ENCODE results near the gene TENM4. TPM values are rescaled to one million over a fixed set of nuclear protein-coding genes. Genes with fewer than 3 reads are reported as not detected.
"Not testable (repeated sequence)": the region's sequence is repeated elsewhere in the genome, so short reads cannot be mapped to it uniquely, and the experiment has no call there.

TENM4 gene
- total RNA-seq, 1 donor from 2014 or later = 27.2 TPM

DNA sequence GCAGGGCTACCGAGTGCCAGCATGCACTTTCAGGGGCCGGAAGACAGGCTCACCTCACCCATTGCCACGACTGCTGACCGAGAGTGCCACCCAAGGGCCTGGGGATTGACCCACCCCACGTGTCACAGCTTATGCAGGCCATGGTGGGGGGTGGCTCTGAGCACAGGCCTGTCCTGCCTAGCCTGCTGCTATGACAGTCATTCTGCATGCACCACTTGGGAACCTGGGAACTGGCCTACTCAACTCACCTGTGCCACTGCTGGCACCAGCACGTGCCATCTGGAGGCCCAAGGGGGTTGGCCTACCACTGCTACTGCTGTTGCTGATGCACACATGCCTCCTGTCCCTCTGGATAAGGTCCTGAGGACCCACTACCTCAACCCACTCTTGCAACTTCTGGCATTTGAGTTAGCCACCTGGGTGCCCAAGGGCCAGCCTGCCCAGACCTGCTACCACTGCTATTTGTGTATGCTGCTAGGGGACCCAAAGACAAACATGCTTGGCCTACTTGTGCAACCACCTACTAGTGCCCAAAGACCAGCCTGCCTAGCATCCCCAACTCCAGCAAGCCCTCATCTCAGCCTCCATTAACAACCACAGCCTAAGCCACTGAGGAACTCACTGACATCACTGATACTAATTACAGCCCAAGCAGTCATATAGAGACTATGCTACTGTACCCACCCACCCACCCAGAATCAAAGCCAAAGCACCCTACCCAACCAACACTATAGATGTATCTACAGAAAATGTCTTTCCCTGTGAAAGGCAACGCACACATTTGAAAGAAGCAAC, 807.1 kb downstream of the TENM4 start:
- no peak for DNase-seq

DNA sequence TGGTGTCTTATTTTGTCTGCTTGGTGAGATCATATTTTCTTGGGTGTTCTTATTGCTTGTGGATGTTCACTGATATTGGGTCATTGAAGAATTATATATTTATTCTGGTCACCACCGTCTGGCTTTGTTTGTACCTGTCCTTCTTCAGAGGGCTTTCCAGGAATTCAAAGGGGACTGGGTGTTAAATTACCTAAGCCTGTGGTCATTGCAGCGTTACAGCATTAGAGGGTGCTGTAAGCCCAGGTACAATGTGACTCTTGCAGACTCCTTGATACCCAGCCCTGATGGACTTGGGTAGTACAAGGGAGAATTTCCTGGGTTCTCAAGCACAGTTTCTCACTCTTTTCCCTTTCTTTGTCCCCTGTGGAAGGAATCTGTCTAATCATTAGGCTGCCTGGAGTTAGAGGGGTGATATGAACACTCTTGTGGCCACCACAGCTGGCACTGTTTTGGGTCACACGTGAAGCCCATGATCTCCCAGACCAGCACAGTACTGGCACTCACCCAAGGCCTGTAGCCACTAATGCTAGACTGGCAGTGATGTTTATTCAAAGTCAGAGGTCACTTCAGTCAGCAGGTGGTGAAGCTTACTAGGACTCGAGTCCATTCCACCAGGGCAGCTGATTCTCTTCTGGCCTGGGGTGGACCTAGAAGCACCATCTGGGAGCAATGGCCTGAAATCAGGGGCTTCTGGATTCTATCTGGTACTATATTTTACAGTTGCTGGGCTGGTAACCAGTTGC, 810.1 kb downstream of the TENM4 start:
- no peak for DNase-seq

DNA sequence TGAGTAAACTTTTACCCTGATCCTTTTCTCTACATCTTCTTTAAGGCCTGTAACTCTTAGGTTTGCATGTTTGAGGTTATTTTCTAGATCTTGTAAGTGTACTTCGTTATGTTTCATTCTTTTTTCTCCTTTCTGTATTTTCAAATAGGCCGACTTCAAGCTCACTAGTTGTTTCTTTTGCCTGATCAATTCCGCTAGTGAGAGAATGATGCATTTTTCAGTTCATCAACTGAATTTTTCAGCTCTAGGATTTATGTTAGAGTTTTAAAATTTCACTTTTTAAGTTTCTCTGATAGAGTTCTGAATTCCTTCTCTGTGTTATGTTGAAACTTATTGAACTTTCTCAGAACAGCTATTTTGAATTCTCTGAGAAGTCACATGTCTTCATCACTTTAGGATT, 810.7 kb downstream of the TENM4 start:
- no peak for DNase-seq

DNA sequence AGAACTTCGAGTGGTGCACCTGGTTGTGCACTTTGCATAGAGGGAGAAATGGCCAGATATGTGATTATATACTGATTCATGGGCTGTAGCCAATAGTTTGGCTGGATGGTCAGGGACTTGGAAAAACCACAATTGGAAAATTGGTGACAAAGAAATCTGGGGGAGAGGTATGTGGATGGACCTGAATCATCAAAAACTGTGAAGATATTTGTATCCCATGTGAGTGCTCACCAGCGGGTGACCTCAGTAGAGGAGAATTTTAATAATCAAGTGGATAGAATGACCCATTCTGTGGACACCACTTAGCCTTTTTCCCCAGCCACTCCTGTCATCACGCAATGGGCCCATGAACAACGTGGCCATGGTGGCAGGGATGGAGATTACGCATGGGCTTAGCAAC, 818.2 kb downstream of the TENM4 start:
- DNase-seq = no peak

DNA sequence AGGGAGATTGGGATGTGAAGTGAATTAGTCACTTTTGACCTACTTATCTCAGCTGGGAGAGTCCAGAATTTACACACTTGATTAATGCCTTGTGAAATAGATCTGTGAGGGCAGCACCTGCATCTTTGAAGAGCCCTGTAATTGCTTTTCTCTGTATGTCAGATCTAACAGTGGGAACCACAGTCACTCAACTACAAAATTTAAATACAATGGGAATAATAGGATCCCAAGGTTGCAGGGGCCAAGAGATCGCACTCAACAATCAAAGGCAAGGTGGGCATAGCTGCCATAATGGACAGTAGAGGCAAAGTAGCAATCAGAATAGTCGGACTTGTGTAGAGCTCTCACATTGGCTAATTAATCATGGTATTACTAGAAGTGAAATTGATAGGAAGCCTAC, 820.7 kb downstream of the TENM4 start:
- DNase-seq = no peak

DNA sequence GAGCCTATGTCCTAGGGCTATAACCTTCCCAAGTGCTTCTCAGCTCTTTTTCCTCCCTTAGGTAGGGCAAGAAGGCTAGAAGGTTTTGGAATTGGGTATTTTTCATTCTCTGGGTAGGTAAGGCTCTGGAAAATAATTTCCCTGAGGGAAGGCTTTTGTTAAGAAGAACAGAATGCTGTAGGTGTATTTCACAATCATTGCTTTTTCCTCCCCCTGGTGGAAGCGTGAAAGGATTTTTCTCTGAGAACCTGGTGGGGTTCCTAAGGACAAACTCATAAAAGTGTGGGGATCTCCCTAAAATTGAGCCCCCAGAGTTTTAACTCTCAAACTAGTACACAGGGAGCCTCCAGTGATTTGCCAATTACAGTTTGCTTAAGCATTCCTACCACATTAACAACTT, 825.1 kb downstream of the TENM4 start:
- no peak for DNase-seq

DNA sequence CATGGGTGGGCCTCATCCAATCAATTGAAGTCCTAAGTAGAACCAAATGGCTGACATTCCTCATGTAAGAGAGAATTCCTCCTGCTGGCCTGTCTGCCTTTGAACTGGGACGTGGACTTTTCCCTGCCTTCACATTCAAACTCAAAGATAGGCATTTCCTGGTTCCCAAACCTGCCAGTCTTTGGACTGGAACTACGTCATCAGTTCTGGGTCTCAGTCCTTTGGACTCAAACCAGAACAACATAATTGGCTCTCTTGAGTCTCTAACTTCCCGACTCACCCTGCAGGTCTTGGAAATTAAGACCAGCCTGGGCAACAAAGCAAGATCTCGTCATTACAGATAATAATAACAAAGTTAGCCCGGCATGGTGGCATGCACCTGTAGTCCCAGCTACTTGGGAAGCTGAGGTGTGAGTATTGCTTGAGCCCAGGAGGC, 827.4 kb downstream of the TENM4 start:
- no peak for DNase-seq

DNA sequence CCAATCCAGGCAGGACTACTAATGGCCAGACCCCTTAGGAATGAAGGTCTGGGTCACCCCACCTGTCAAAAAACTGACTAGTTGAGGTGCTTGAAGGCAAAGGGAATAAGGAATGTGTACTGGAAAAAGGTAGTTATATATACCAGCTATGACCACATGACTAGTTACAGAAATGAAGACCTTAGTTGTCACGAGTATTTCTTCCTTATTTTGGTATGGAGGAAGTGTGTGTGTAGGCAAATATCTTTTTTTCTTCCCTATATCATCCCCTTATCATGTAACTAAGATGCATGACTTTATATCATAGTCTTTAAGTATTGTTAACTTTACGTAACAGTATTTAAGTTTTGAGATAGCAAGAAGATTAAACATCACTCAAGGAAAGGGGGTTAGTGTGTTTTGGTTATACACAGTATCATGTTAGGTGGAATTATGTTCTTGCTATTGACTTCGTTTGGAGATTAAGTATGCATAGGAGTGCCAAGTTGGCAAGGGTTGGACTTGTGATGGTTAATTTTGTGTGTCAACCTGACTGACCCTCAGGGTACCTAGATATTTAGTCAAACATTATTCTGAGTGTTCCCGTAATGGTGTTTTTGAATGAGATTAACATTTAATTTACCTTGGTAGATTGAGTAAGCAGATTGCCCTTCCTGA, 828.0 kb downstream of the TENM4 start:
- DNase-seq = no peak

DNA sequence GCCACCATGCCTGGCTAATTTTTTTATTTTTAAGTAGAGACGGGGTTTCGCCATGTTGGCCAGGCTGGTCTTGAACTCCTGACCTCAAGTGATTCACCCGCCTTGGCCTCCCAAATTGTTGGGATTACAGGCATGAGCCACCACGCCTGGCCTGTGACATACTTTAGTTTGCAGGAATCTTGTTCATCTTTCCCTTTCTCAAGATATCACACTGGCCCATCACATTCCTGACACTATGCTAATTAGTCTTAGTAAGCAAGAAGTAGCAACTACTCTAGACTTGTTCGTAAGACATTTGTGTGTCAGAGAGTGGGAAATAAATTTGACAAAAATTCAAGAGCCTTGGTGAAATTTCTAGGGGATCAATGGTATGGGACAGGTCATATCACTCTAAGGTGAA, 831.5 kb downstream of the TENM4 start:
- not testable (repeated sequence) for DNase-seq

DNA sequence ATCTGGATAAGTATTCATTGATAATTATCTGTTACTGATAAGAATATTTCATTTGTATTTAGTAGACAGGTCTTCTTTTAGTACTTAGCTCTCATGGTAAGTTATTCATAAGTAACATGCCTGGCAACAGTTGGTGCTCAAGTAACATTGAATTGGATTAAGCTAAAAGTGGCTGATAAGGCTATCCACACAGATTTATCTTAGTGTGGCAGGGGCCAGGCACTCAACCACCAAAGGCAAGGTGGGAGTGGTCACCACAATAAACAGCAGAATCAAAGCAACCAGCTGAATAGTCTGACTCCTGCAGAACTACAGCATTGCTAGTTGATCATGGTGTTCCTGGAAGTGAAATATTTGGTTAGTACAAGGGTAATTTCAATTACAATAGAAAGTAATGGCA, 833.1 kb downstream of the TENM4 start:
- no peak for DNase-seq

DNA sequence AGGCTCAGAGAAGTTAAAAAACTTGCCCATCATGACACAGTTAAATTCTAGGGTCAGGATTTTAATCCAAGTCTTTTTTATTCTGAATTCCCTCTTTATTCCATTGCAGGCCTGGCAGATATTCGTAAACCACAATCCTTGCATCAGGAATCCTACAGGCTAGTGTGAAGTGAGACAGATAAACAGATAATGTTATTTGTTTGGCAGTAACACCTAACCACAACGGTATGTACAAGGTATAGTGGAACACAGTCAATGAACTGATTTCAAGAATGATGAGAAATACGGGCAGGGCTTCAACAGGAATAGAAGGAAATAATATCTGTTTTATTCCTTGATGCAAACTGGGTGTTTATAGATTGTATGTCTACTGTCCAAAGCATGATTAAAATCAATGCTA, 834.2 kb downstream of the TENM4 start:
- DNase-seq = no peak

DNA sequence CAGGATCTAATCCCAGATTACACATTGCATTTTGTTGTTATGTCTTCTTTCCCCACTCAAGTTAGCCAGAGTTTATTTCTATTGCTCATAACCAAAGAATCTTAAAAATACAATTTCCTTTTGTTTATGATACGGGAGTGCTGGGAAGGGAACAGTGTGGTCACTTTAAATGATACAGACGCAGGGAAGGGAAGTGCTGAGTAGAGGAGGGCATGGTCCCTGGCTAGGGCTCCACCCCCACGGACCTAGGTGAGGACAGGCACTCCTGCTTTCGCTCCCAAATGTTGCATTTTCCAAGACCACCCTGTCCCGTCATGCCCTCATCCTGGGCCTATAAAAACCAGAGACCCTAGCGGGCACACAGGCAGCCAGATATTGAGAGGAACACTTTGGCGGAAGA, 835.5 kb downstream of the TENM4 start:
- no peak for DNase-seq

DNA sequence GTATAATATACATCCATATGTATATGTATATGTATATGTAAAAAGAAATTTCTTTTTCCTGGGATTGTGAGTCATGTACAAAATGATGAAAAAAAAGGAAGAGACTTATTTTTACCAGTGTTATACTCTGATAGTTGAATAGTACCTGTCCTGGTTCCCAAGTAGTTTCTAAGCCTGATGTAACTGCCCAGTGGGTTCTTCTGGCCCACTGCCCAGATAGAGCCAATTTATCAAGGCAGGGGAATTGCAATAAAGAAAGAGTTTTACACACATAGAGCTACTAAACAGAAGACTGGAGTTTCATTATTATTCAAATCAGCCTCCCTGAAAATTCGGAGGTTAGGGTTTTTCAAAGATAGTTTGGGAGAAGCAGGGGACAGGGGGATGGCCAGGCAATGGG, 837.0 kb downstream of the TENM4 start:
- no peak for DNase-seq

Small RNA genes within 50 kb of the gene (small RNA-seq; reads per million reads assigned to genes)
- gene MIR5579 (ENCODE audit: low replicate concordance) (not detected), gene MIR708 (ENCODE audit: low replicate concordance) (78.6 reads per million, percentile 96 among the genes with 10 or more reads in this experiment)

Measured in skin of body (tissue), 3 donors.